COLO668 (cell line): ENCODE measurements around the gene ADIPOR2.
"Not testable (repeated sequence)": the region's sequence is repeated elsewhere in the genome, so short reads cannot be mapped to it uniquely, and the experiment has no call there.

Experiments
- DNase-seq: peaks from one replicate; lab custom pipeline; 2025; ENCODE audit not compliant: unreplicated experiment; lab: John Stamatoyannopoulos, UW

Gene ADIPOR2

GRCh38 chr12:1731019-1731687 lies 40.3 kb downstream of the ADIPOR2 start:
- no peak for DNase-seq

GRCh38 chr12:1731688-1732078 lies 40.8 kb downstream of the ADIPOR2 start:
- DNase-seq: not testable (repeated sequence)

GRCh38 chr12:1732914-1733313 lies 42.0 kb downstream of the ADIPOR2 start:
- no peak for DNase-seq

- not testable (repeated sequence) for DNase-seq
Measured at GRCh38 chr12:1733712-1734111, 42.8 kb downstream of the ADIPOR2 start.

- no peak for DNase-seq
Measured at GRCh38 chr12:1737652-1738286, 46.9 kb downstream of the ADIPOR2 start.

GRCh38 chr12:1738446-1738845 lies 47.6 kb downstream of the ADIPOR2 start:
- no peak for DNase-seq

- DNase-seq: no peak
Measured at GRCh38 chr12:1739368-1739767, 48.5 kb downstream of the ADIPOR2 start.

GRCh38 chr12:1740161-1740948 lies 49.5 kb downstream of the ADIPOR2 start:
- DNase-seq: no peak

GRCh38 chr12:1741154-1741949 lies 50.5 kb downstream of the ADIPOR2 start:
- DNase-seq: no peak

- DNase-seq: no peak
Measured at GRCh38 chr12:1744932-1745331, 54.1 kb downstream of the ADIPOR2 start.

- DNase-seq: no peak
Measured at GRCh38 chr12:1747609-1748008, 56.7 kb downstream of the ADIPOR2 start.

GRCh38 chr12:1749019-1749418 lies 58.1 kb downstream of the ADIPOR2 start:
- no peak for DNase-seq

GRCh38 chr12:1750300-1750699 lies 59.4 kb downstream of the ADIPOR2 start:
- DNase-seq: no peak

- no peak for DNase-seq
Measured at GRCh38 chr12:1758376-1758775, 67.5 kb downstream of the ADIPOR2 start.

GRCh38 chr12:1758887-1759286 lies 68.0 kb downstream of the ADIPOR2 start:
- no peak for DNase-seq

- DNase-seq: no peak
Measured at GRCh38 chr12:1760566-1761382, 69.9 kb downstream of the ADIPOR2 start.

GRCh38 chr12:1761857-1762256 lies 71.0 kb downstream of the ADIPOR2 start:
- DNase-seq: no peak

GRCh38 chr12:1763153-1763552 lies 72.3 kb downstream of the ADIPOR2 start:
- DNase-seq: no peak

GRCh38 chr12:1766110-1766509 lies 75.2 kb downstream of the ADIPOR2 start:
- DNase-seq: no peak

- no peak for DNase-seq
Measured at GRCh38 chr12:1767407-1768090, 76.7 kb downstream of the ADIPOR2 start.
